Epithelial cell of esophagus (primary cell): Measurements from ENCODE around the gene RHBDD1.

Experiments
- DNase-seq: peaks from one replicate; pipeline ENCODE4 v3.0.0; 2010; ENCODE audit warnings: low read depth
- H3K4me3 ChIP-seq: 2 replicates; pipeline ENCODE4 v1.5.1; 2011; ENCODE audit warnings: mild to moderate bottlenecking, low read length, control low read depth
- CTCF ChIP-seq: IDR thresholded peaks from 2 replicates; pipeline ENCODE4 v1.5.1; 2011; ENCODE audit warnings: low read depth, mild to moderate bottlenecking, low read length, control low read depth, inconsistent platforms; ENCODE audit not compliant: insufficient read depth; ENCODE audit errors: missing control alignments

The RHBDD1 gene

GRCh38 chr2:226892729-226893128 is 56.9 kb downstream of the RHBDD1 start:
- no peak overlapping the region for H3K4me3 ChIP-seq
- DNase-seq = no peak
- TF ChIP-seq CTCF = no peak

- no peak for DNase-seq
- H3K4me3 ChIP-seq = no peak overlapping the region
- TF ChIP-seq CTCF = no peak
Measured at GRCh38 chr2:226893216-226893615, 57.4 kb downstream of the RHBDD1 start.

- no peak for DNase-seq
- TF ChIP-seq CTCF = no peak
- H3K4me3 ChIP-seq = no peak overlapping the region
Measured at GRCh38 chr2:226894752-226895151, 58.9 kb downstream of the RHBDD1 start.

GRCh38 chr2:226895579-226895978 is 59.7 kb downstream of the RHBDD1 start:
- no peak for DNase-seq
- no peak overlapping the region for H3K4me3 ChIP-seq
- TF ChIP-seq CTCF = no peak

- TF ChIP-seq CTCF = no peak
- DNase-seq = no peak
- no peak overlapping the region for H3K4me3 ChIP-seq
Measured at GRCh38 chr2:226898121-226898520, 62.3 kb downstream of the RHBDD1 start.

- H3K4me3 ChIP-seq = no peak overlapping the region
- DNase-seq = no peak
- TF ChIP-seq CTCF = no peak
Measured at GRCh38 chr2:226898897-226899296, 63.0 kb downstream of the RHBDD1 start.

- H3K4me3 ChIP-seq = no peak overlapping the region
- no peak for TF ChIP-seq CTCF
- DNase-seq = no peak
Measured at GRCh38 chr2:226902041-226902966, 66.5 kb downstream of the RHBDD1 start.
